HCT116 (cell line): ENCODE data around the gene FBXL7.

Experiments used
- ATF3 ChIP-seq: IDR thresholded peaks from 2 replicates; pipeline ENCODE4 v1.6.1; 2012
- POLR2A ChIP-seq: IDR thresholded peaks from 2 replicates; pipeline ENCODE4 v1.7.0; 2011; ENCODE audit warnings: borderline replicate concordance; ENCODE audit not compliant: insufficient read depth, insufficient read length; ENCODE audit errors: extremely low read depth
- TCF7L2 ChIP-seq: IDR thresholded peaks from 2 replicates; pipeline ENCODE4 v1.7.0; 2011; ENCODE audit warnings: borderline replicate concordance, inconsistent platforms; ENCODE audit not compliant: insufficient read depth, insufficient read length; ENCODE audit errors: extremely low read depth
- YY1 ChIP-seq: IDR thresholded peaks from 2 replicates; pipeline ENCODE4 v1.6.1; 2011; ENCODE audit warnings: low read length, low read depth, moderate library complexity, mild to moderate bottlenecking; ENCODE audit not compliant: insufficient replicate concordance; ENCODE audit errors: extremely low read depth
- TF ChIP-seq, protein P1 (sequence below), 3 experiments: fragments of 200-600 bp in 1 of 3; sonication (generic) in 1 of 3; IDR thresholded peaks in 2 of 3; conservative IDR thresholded peaks in 1 of 3; 2 replicates each; pipeline ENCODE4 v1.5.1; 2012 to 2017; ENCODE audit warnings: low read depth in 2 of 3, low read length in 2 of 3, antibody characterized with exemption in 1 of 3, borderline replicate concordance in 1 of 3, control low read depth in 1 of 3, mild to moderate bottlenecking in 1 of 3, mixed read lengths in 1 of 3, mixed run types in 1 of 3, moderate library complexity in 1 of 3; ENCODE audit not compliant: insufficient read depth in 1 of 3
- TF ChIP-seq, protein P2 (sequence below): IDR thresholded peaks from 2 replicates; pipeline ENCODE4 v1.6.1; 2012

- TF ChIP-seq YY1: no peak
- no peak for TF ChIP-seq POLR2A
- TF ChIP-seq, protein P1, sequence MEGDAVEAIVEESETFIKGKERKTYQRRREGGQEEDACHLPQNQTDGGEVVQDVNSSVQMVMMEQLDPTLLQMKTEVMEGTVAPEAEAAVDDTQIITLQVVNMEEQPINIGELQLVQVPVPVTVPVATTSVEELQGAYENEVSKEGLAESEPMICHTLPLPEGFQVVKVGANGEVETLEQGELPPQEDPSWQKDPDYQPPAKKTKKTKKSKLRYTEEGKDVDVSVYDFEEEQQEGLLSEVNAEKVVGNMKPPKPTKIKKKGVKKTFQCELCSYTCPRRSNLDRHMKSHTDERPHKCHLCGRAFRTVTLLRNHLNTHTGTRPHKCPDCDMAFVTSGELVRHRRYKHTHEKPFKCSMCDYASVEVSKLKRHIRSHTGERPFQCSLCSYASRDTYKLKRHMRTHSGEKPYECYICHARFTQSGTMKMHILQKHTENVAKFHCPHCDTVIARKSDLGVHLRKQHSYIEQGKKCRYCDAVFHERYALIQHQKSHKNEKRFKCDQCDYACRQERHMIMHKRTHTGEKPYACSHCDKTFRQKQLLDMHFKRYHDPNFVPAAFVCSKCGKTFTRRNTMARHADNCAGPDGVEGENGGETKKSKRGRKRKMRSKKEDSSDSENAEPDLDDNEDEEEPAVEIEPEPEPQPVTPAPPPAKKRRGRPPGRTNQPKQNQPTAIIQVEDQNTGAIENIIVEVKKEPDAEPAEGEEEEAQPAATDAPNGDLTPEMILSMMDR (IDR thresholded peaks at IDR 0.05 in 2 of 3, conservative IDR thresholded peaks at IDR 0.05 in 1 of 3; ENCODE audit: borderline replicate concordance in 1 of 3, insufficient read depth in 1 of 3, low read depth in 2 of 3, low read length in 2 of 3): no peak
- TF ChIP-seq, protein P2, sequence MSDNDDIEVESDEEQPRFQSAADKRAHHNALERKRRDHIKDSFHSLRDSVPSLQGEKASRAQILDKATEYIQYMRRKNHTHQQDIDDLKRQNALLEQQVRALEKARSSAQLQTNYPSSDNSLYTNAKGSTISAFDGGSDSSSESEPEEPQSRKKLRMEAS: no peak
- TF ChIP-seq TCF7L2: no peak
- TF ChIP-seq ATF3: no peak
These were observed 308.6 kb downstream of the FBXL7 start for GRCh38 chr5:15808577-15808976.
